K562 (cell line): Measurements from ENCODE around the gene ZNF644. TPM values are rescaled to one million over a fixed set of nuclear protein-coding genes. Genes with fewer than 3 reads are reported as not detected.

ENCODE experiments used
- ATAC-seq: fragments of 200-7000 bp; cut with Tn5 transposase; 3 replicates; pipeline ENCODE4 v1.9.1; 2020; ENCODE audit warnings: moderate library complexity
- BruUV-seq: library from RNA; stranded (reverse); fragments of 400-500 nt; replicated peaks from 2 replicates; lab custom pipeline; 2021; lab: Mats Ljungman, UMichigan
- CTCF ChIA-PET: fragments of 300-600 bp; formaldehyde crosslinking; extraction: SDS; loops from one replicate; lab custom pipeline; 2021; ENCODE audit warnings: low intra/inter-chr PET ratio; lab: Yijun Ruan, JAX
- POLR2A ChIA-PET: fragments of 300-600, 350-650 bp; sonication (Branson Sonifier 250); formaldehyde crosslinking; extraction: SDS; loops from one replicate; lab custom pipeline; 2021; ENCODE audit warnings: antibody characterized with exemption, inconsistent platforms; lab: Yijun Ruan, JAX
- DNase-seq, 4 experiments: peaks; one replicate each; pipeline versions ENCODE4 v3.0.0 to v3.0.0-alpha.2; 2011 to 2018; ENCODE audit warnings: low spot score in 3 of 4, mixed read lengths in 3 of 4; ENCODE audit errors: extremely low read depth in 1 of 4
- FAIRE-seq: peaks from 2 replicates; lab custom pipeline; 2011; peaks lifted over from hg19 to GRCh38; lab: Jason Lieb, UNC
- H2AFZ ChIP-seq: 2 replicates; pipeline ENCODE4 v1.6.0; 2011; ENCODE audit warnings: low read depth, low read length, control low read depth, inconsistent platforms
- H3K27ac ChIP-seq: fragments of 200-600 bp; 3 replicates; pipeline ENCODE4 v1.8.0; 2011; ENCODE audit warnings: low read depth, mild to moderate bottlenecking, control low read depth, inconsistent platforms, low read length, moderate library complexity, mixed read lengths; ENCODE audit errors: extremely low read depth
- H3K27me3 ChIP-seq, 2 experiments: fragments of 300-600 bp in 1 of 2; 2 replicates in 1 of 2; 3 replicates in 1 of 2; pipeline versions ENCODE4 v1.6.0 to v1.8.0; 2011; ENCODE audit warnings: inconsistent platforms in 2 of 2, low read length in 2 of 2, mild to moderate bottlenecking in 1 of 2, mixed read lengths in 1 of 2, moderate library complexity in 1 of 2; ENCODE audit not compliant: control insufficient read depth in 2 of 2, insufficient read depth in 2 of 2
- H3K36me3 ChIP-seq: fragments of 300-600 bp; 3 replicates; pipeline ENCODE4 v1.8.0; 2011; ENCODE audit warnings: mild to moderate bottlenecking, low read length, inconsistent platforms; ENCODE audit not compliant: control insufficient read depth, insufficient read depth
- H3K4me1 ChIP-seq, 2 experiments: fragments of 200-600 bp in 1 of 2; replicated peaks in 1 of 2; 2 replicates in 1 of 2; 3 replicates in 1 of 2; pipeline versions ENCODE4 v1.5.1 to v1.8.0; 2011; ENCODE audit warnings: inconsistent platforms in 2 of 2, low read length in 2 of 2, mild to moderate bottlenecking in 1 of 2, mixed read lengths in 1 of 2, moderate library complexity in 1 of 2; ENCODE audit not compliant: control insufficient read depth in 2 of 2, insufficient read depth in 2 of 2
- H3K4me2 ChIP-seq: 2 replicates; pipeline ENCODE4 v1.6.1; 2011; ENCODE audit warnings: low read length, control low read depth, inconsistent platforms, mixed read lengths; ENCODE audit not compliant: insufficient read depth
- H3K4me3 ChIP-seq: fragments of 200-600 bp; sonication (generic), shearing (Covaris generic); 2 replicates; pipeline ENCODE4 v1.5.1; 2016; ENCODE audit warnings: control low read depth, inconsistent platforms
- H3K79me2 ChIP-seq: fragments of 200-600 bp; 3 replicates; pipeline ENCODE4 v1.8.0; 2011; ENCODE audit warnings: low read length, inconsistent platforms; ENCODE audit not compliant: control insufficient read depth, insufficient read depth
- H3K9ac ChIP-seq, 2 experiments: 2 replicates each; pipeline versions ENCODE4 v1.6.0 to v1.6.1; 2011; ENCODE audit warnings: low read depth in 2 of 2, low read length in 2 of 2, control low read depth in 1 of 2, inconsistent platforms in 1 of 2, mild to moderate bottlenecking in 1 of 2, mixed read lengths in 1 of 2; ENCODE audit not compliant: insufficient read depth in 1 of 2
- H3K9me1 ChIP-seq: one replicate; pipeline ENCODE4 v1.6.0; 2011; ENCODE audit warnings: inconsistent platforms, mild to moderate bottlenecking, low read length, moderate library complexity; ENCODE audit not compliant: control insufficient read depth, insufficient read depth
- H3K9me3 ChIP-seq: replicated peaks from 2 replicates; pipeline ENCODE4 v1.5.1; 2011; ENCODE audit warnings: low read depth, low read length, inconsistent platforms; ENCODE audit not compliant: control insufficient read depth, insufficient read depth
- H4K20me1 ChIP-seq: replicated peaks from 2 replicates; pipeline ENCODE4 v1.6.1; 2011; ENCODE audit warnings: low read length, inconsistent platforms, mixed read lengths; ENCODE audit not compliant: control insufficient read depth, insufficient read depth
- CCAR2 ChIP-seq: fragments of 200-400 bp; formaldehyde crosslinking; IDR thresholded peaks from 2 replicates; pipeline ENCODE4 v1.6.1; 2017; ENCODE audit warnings: mild to moderate bottlenecking, low read depth, low read length
- DIDO1 ChIP-seq: fragments of 450-650 bp; IDR thresholded peaks from 2 replicates; pipeline ENCODE4 v1.6.1; 2016; ENCODE audit warnings: low read depth, missing biosample characterization, missing genetic modification characterization
- KDM2B ChIP-seq: fragments of 250-450 bp; sonication (Bioruptor Pico); IDR thresholded peaks from 2 replicates; pipeline ENCODE4 v1.8.0; 2021; ENCODE audit warnings: mild to moderate bottlenecking, moderate library complexity
- SAFB2 ChIP-seq: fragments of 200-400 bp; formaldehyde crosslinking; IDR thresholded peaks from 2 replicates; pipeline ENCODE4 v1.6.1; 2018; ENCODE audit warnings: borderline replicate concordance, low read length, low read depth, moderate library complexity; ENCODE audit not compliant: severe bottlenecking
- STAG1 ChIP-seq: sonication (generic); formaldehyde crosslinking; IDR thresholded peaks from 2 replicates; pipeline ENCODE4 v1.5.0; 2020; ENCODE audit warnings: missing genetic modification reagents, borderline replicate concordance
- TRIM25 ChIP-seq: fragments of 450-650 bp; IDR thresholded peaks from 2 replicates; pipeline ENCODE4 v1.7.0; 2016; ENCODE audit warnings: borderline replicate concordance
- ZFPM2 ChIP-seq: fragments of 250-450 bp; sonication (Bioruptor Pico); IDR thresholded peaks from 2 replicates; pipeline ENCODE4 v1.5.1; 2022; ENCODE audit warnings: mild to moderate bottlenecking
- ZNF174 ChIP-seq: fragments of 250-450 bp; sonication (Bioruptor Pico); IDR thresholded peaks from 2 replicates; pipeline ENCODE4 v1.4.0; 2020; ENCODE audit warnings: mild to moderate bottlenecking
- ZNF24 ChIP-seq: fragments of 450-650 bp; IDR thresholded peaks from 2 replicates; pipeline ENCODE4 v1.6.1; 2016
- WGBS: fragments of 100-300 bp; shearing (Covaris generic); methylation state at CpG from one replicate; pipeline ENCODE4 v1.1.6; 2016; ENCODE audit warnings: low coverage, mixed read lengths; ENCODE audit not compliant: insufficient coverage; ENCODE audit errors: missing lambda C conversion rate; 5-methylcytosine and 5-hydroxymethylcytosine counted together
- in situ Hi-C: fragments of 300-500 bp; cut with MboI; formaldehyde crosslinking; loops from 4 replicates; pipeline ENCODE4 v1.15.0; 2018; ENCODE audit warnings: inconsistent platforms, mixed read lengths
- intact Hi-C: fragments of 100-400 bp; cut with micrococcal nuclease; formaldehyde crosslinking; loops from 2 replicates; pipeline ENCODE4 v1.14.2; 2022
- polyA plus RNA-seq, 8 experiments: library from polyadenylated mRNA; depleted of rRNA in 4 of 8; stranded (reverse) in 5 of 8; unstranded in 3 of 8; fragments of >200 nt; fragmentation: Nextera tagmentation in 2 of 8; fragmentation: Illumina TruSeq in 1 of 8; extraction: Ambion mirVana in 2 of 8; extraction: Trizol in 1 of 8; gene quantifications; 2 replicates each; pipeline versions ENCODE4 v1.2.1 to v1.2.3, GENCODE V29; 2011 to 2014; ENCODE audit warnings: inconsistent platforms in 1 of 8, missing spikeins in 1 of 8
- total RNA-seq, 7 experiments: library from RNA; depleted of rRNA in 6 of 7; stranded (reverse); fragments of >200 nt in 6 of 7; fragmentation: Illumina TruSeq in 2 of 7; extraction: Trizol in 2 of 7; gene quantifications; 2 replicates each; pipeline versions ENCODE4 v1.2.1 to v1.2.3, GENCODE V29; 2011 to 2021; ENCODE audit warnings: low replicate concordance in 1 of 7
- TF ChIP-seq, protein P1 (sequence below): fragments of 450-650 bp; formaldehyde crosslinking; IDR thresholded peaks from 2 replicates; pipeline ENCODE4 v1.4.0; 2020; ENCODE audit warnings: mild to moderate bottlenecking, mixed read lengths
- TF ChIP-seq, protein P2 (sequence below), 2 experiments: fragments of 250-450 bp in 1 of 2; fragments of 450-650 bp in 1 of 2; sonication (Bioruptor Pico) in 1 of 2; IDR thresholded peaks; 2 replicates each; pipeline versions ENCODE4 v1.6.1 to v1.8.0; 2016 to 2021; ENCODE audit warnings: mild to moderate bottlenecking in 2 of 2, moderate library complexity in 2 of 2, missing compliant biosample characterization in 1 of 2, missing genetic modification characterization in 1 of 2

ZNF644 gene
- total and polyA plus RNA-seq, 9 of the 15 experiments (the other 6 are each of a cell fraction or from before 2014, with no cell fraction given): 25.3 to 71.4 (median 39.6) TPM

DNA sequence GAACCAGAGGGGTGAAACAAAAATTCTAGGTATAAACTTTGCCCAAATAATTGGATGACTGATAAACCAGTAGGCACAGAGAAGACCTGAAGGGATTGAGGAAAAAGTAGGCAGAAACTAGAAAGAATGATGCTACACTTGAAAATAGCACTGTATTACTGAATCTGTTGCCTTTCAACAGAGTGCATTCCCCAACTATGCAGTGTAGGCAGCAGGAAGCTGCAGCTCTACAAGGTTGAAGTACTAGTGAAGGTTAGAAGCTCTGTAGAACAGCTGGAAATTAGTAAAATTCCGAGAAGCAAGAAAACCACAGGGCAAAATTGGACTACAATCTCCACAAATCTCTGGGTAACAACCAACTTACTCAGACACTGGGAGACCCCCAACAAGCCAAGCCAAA, 27.4 kb downstream of the ZNF644 start:
- 92% methylated on average over 1 of the region's 1 CpG for WGBS
- CTCF ChIA-PET: no interaction called here

More for the DNA sequence above, 27.4 kb downstream of the ZNF644 start:
- no peak overlapping the region for H3K4me2 ChIP-seq
- no peak overlapping the region for H3K27ac ChIP-seq
- ATAC-seq (no peak), DNase-seq (no peak), FAIRE-seq (no peak)
- H2AFZ ChIP-seq: no peak overlapping the region
- BruUV-seq: no TSS peak
- POLR2A ChIA-PET: no interaction called here
- no peaks in the 10 kb centered on the region; a peak in 3 of 5 replicates for H3K4me1 ChIP-seq
- H3K9me1 ChIP-seq: no peaks in the 10 kb centered on the region
- intact Hi-C loops: no loop called here
- 0 out of 2 replicates have a peak, but pooled peaks cover 3% of the 10 kb centered on the region for H3K9me3 ChIP-seq
- H3K79me2 ChIP-seq: peaks cover 93% of the 10 kb centered on the region
- H3K9ac ChIP-seq: no peak overlapping the region
- peaks cover 9% of the 10 kb centered on the region; the same call in 2 of the 3 replicates for H3K36me3 ChIP-seq
- TF ChIP-seq CCAR2 (no peak), DIDO1 (tag) (no peak), ZNF174 (CRISPR knock-in tag) (no peak), TRIM25 (no peak), KDM2B (CRISPR knock-in tag) (no peak), STAG1 (CRISPR knock-in tag) (no peak), ZFPM2 (CRISPR knock-in tag) (no peak), ZNF24 (no peak), SAFB2 (no peak)
- TF ChIP-seq, protein P1, sequence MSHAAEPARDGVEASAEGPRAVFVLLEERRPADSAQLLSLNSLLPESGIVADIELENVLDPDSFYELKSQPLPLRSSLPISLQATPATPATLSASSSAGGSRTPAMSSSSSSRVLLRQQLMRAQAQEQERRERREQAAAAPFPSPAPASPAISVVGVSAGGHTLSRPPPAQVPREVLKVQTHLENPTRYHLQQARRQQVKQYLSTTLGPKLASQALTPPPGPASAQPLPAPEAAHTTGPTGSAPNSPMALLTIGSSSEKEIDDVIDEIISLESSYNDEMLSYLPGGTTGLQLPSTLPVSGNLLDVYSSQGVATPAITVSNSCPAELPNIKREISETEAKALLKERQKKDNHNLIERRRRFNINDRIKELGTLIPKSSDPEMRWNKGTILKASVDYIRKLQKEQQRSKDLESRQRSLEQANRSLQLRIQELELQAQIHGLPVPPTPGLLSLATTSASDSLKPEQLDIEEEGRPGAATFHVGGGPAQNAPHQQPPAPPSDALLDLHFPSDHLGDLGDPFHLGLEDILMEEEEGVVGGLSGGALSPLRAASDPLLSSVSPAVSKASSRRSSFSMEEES (CRISPR knock-in tag): no peak
- TF ChIP-seq, protein P2, sequence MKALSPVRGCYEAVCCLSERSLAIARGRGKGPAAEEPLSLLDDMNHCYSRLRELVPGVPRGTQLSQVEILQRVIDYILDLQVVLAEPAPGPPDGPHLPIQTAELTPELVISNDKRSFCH (CRISPR knock-in tag; IDR thresholded peaks at IDR 0.05): no peak
- TF ChIP-seq, protein P2 (tag; IDR thresholded peaks at IDR 0.05): no peak
- H3K27me3 ChIP-seq: no peaks in the 10 kb centered on the region
- H4K20me1 ChIP-seq: 0 out of 2 replicates have a peak, but pooled peaks cover 6% of the 10 kb centered on the region
- no peak overlapping the region for H3K4me3 ChIP-seq
- in situ Hi-C loops: no loop called here
